RWPE1 (cell line): ENCODE results near the gene ZNF277.

ENCODE experiments used
- CTCF ChIA-PET: fragments of 350-600 bp; sonication (Branson Sonifier 250); formaldehyde crosslinking; extraction: SDS; loops from one replicate; lab custom pipeline; 2021; lab: Yijun Ruan, JAX
- POLR2A ChIA-PET: fragments of 400-600 bp; formaldehyde crosslinking; extraction: SDS; loops from one replicate; lab custom pipeline; 2020; ENCODE audit warnings: antibody characterized with exemption; ENCODE audit not compliant: low non-redundant PET; lab: Yijun Ruan, JAX
- DNase-seq: peaks from one replicate; pipeline ENCODE4 v3.0.0; 2012; ENCODE audit warnings: low spot score
- H3K27ac ChIP-seq: fragments of 450-650 bp; 2 replicates; pipeline ENCODE4 v1.5.1; 2017
- CTCF ChIP-seq: fragments of 450-650 bp; conservative IDR thresholded peaks from 2 replicates; pipeline ENCODE4 v1.5.1; 2017; ENCODE audit warnings: low read depth, mild to moderate bottlenecking

Gene ZNF277

DNA sequence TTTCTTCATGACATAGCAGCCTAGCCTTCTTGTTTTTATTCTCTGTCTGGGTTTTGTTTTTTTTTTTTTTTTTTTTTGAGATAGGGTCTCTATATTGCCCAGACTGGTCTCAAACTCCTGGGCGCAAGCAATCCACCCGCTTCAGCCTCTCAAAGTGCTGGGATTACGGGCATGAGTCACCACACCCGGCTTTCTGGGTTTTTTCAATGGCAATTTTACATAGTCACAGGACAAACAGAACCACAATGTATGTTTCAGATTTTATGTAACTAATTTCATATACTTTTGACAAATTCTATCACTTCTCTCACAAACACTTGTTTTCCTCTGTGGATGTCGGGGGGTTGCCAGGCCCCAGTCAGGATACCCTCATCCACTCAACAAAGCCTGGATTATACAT, 16.8 kb upstream of the ZNF277 start:
- H3K27ac ChIP-seq, result no peak overlapping the region
- CTCF ChIA-PET, result no interaction called here
- DNase-seq, result no peak
- TF ChIP-seq CTCF, result no peak
- POLR2A ChIA-PET, result no interaction called here

- no peak for DNase-seq
- ChIA-PET CTCF (no interaction called here), POLR2A (no interaction called here)
- no peak for TF ChIP-seq CTCF
- no peak overlapping the region for H3K27ac ChIP-seq
These were observed 16.4 kb upstream of the ZNF277 start for GRCh38 chr7:112190120-112190519.

- no peak for TF ChIP-seq CTCF
- no peak overlapping the region for H3K27ac ChIP-seq
- ChIA-PET CTCF (no interaction called here), POLR2A (no interaction called here)
- DNase-seq, result peak; percentile 82
These were observed 14.0 kb upstream of the ZNF277 start for GRCh38 chr7:112192236-112193154.

DNA sequence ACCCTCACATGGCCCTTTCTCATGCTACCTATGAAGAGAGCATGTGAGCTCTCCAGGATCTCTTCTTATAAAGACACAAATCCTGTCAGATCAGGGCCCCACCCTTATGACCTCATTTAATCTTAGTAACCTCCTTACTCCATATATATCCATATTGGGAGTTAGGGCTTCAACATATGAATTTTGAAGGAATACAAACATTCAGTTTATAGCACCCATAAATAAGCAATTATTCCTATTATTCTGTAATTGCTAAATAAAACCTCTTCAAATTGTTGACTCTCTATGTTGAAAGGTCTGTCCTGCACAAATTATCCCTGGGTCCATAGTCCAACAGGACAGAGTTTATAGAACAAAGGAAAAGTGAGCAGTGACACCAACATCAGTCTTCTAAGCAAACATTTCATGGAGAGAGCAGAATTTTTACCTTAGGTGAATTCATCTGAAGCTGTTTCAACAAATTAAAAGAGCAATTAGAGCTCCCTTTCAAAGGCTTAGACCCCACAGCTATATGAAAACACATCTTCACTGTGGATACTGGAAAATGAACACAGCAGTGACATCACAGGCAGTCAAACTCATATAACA, 12.5 kb upstream of the ZNF277 start:
- ChIA-PET CTCF (no interaction called here), POLR2A (no interaction called here)
- H3K27ac ChIP-seq, result no peak overlapping the region
- DNase-seq, result no peak
- TF ChIP-seq CTCF, result no peak

DNA sequence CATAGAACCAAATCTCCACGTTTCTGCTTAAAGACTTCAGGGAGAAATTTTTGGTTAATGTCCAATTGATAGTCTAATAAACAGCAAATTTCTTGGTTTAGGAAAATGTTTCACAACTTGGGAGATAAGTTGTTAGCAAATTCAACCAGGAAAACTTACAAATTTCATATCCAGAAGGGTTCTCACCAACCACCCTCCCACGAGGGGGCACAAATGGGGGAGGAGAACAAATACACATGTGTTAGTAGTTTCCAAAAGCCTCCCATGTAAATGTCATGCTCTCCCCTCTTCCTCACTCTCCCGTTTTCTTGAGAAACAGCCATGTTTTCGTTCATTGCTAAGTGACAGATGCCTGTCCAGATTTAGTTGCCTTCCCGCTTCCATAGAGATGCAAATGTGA, 10.8 kb upstream of the ZNF277 start:
- no peak for TF ChIP-seq CTCF
- ChIA-PET POLR2A (no interaction called here), CTCF (interaction anchor here (0.5 kb wide), 1 partner anchor 8 kb away, joined by 3 read pairs; no protein-coding TSS in a partner anchor)

DNA sequence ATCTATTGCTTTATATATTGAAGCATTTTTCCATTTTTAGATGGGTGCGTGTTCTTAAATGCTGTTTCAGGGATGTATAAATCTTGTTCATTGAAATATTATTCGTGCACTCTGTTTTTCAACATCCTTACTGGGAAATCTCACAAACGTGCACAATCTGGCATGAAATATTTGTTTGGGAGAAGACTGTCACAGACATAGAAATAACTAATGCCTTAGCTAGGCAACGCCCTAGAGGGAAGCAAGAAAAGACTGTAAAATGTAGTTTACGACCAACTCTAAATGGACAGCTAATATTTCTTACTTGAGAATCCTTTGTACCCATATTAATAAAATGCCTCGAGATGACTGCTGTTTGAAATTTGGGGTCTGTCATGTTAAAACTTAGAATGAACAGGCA, 9.2 kb upstream of the ZNF277 start:
- TF ChIP-seq CTCF, result no peak
- DNase-seq, result no peak
- ChIA-PET CTCF (interaction anchor here (0.6 kb wide), 1 partner anchor 13 kb away, joined by 5 read pairs; no protein-coding TSS in a partner anchor), POLR2A (interaction anchor here (1.1 kb wide), 1 partner anchor 8 kb away, joined by 3 read pairs; no protein-coding TSS in a partner anchor)
- H3K27ac ChIP-seq, result no peak overlapping the region

More for the DNA sequence above, 10.8 kb upstream of the ZNF277 start:
- DNase-seq, result no peak
- H3K27ac ChIP-seq, result no peak overlapping the region
